ENCODE results near the gene KDM6B.

Gene KDM6B

GRCh38 chr17:7852262-7852670 is 18.2 kb downstream of the KDM6B start:
- no peak for TF ChIP-seq CTCF (IDR thresholded peaks at IDR 0.05; ENCODE audit: insufficient read depth, low read depth, low read length, missing control alignments)
- no peak for DNase-seq (ENCODE audit: low read depth)
- H3K4me3 ChIP-seq (ENCODE audit: low read length): no peak overlapping the region

DNA sequence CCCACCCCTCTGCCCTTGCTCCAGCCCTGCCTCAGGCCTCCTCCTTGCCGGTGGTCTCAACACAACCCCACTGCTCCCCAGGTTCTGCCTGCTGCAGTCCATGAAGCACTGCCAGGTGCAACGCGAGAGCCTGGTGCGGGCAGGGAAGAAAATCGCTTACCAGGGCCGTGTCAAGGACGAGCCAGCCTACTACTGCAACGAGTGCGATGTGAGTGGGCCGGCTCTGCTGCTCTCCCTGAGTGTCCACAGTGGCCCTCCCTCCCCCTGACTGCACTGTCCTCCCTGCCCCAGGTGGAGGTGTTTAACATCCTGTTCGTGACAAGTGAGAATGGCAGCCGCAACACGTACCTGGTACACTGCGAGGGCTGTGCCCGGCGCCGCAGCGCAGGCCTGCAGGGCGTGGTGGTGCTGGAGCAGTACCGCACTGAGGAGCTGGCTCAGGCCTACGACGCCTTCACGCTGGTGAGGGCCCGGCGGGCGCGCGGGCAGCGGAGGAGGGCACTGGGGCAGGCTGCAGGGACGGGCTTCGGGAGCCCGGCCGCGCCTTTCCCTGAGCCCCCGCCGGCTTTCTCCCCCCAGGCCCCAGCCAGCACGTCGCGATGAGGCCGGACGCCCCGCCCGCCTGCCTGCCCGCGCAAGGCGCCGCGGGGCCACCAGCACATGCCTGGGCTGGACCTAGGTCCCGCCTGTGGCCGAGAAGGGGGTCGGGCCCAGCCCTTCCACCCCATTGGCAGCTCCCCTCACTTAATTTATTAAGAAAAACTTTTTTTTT is 19.1 kb downstream of the KDM6B start:
- DNase-seq (ENCODE audit: low read depth): no peak
- no peak overlapping the region for H3K4me3 ChIP-seq (ENCODE audit: low read length)
- no peak for TF ChIP-seq CTCF (IDR thresholded peaks at IDR 0.05; ENCODE audit: insufficient read depth, low read depth, low read length, missing control alignments)

DNA sequence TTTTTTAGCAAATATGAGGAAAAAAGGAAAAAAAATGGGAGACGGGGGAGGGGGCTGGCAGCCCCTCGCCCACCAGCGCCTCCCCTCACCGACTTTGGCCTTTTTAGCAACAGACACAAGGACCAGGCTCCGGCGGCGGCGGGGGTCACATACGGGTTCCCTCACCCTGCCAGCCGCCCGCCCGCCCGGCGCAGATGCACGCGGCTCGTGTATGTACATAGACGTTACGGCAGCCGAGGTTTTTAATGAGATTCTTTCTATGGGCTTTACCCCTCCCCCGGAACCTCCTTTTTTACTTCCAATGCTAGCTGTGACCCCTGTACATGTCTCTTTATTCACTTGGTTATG is 19.6 kb downstream of the KDM6B start:
- TF ChIP-seq CTCF (IDR thresholded peaks at IDR 0.05; ENCODE audit: insufficient read depth, low read depth, low read length, missing control alignments): no peak
- no peak for DNase-seq (ENCODE audit: low read depth)

GRCh38 chr17:7854078-7854777 is 20.2 kb downstream of the KDM6B start:
- no peak overlapping the region for H3K4me3 ChIP-seq (ENCODE audit: low read length)
- DNase-seq (ENCODE audit: low read depth): no peak
- no peak for TF ChIP-seq CTCF (IDR thresholded peaks at IDR 0.05; ENCODE audit: insufficient read depth, low read depth, low read length, missing control alignments)

More for the DNA sequence above, 19.6 kb downstream of the KDM6B start:
- H3K4me3 ChIP-seq (ENCODE audit: low read length): no peak overlapping the region

DNA sequence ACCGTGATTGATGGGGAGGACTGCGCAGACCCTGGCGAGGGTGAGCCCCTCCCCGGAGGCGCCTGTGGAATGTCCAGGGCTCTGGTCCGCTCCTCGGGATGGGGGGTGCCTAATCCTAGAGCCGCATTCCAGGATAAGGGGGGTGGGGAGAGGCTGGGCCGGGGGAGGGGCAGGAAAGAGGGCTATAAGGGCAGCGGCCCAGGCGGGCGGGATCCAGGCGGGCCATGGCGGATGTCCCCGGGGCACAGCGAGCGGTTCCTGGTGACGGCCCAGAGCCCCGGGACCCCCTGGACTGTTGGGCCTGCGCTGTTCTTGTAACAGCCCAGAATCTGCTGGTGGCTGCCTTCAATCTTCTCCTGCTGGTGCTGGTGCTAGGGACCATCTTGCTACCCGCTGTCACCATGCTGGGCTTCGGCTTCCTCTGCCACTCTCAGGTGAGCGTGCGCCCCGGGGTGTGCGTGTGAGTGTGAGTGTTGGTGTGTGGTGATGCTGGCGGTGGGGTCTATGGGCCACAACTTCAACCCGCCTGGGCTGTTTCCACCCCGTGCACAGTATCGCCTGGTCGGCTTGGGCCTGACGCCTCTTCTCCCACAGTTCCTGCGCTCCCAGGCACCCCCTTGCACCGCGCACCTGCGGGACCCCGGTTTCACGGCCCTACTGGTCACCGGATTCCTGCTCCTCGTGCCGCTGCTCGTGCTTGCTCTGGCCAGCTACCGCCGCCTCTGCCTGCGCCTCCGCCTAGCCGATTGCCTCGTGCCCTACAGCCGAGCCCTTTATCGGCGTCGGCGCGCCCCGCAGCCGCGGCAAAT is 21.0 kb downstream of the KDM6B start, which contains the start of gene TMEM88:
Gene TMEM88 (plus strand): TSS at position 216 of the 809 bp plus-strand sequence. CDS start 9 bp downstream, at position 225.
- TF ChIP-seq CTCF (IDR thresholded peaks at IDR 0.05; ENCODE audit: insufficient read depth, low read depth, low read length, missing control alignments): no peak
- DNase-seq (ENCODE audit: low read depth): no peak
- H3K4me3 ChIP-seq (ENCODE audit: low read length): no peak within 1 kb of the TSS

GRCh38 chr17:7855660-7856010 is 21.6 kb downstream of the KDM6B start:
- H3K4me3 ChIP-seq (ENCODE audit: low read length): no peak overlapping the region

More at GRCh38 chr17:7855660-7856010, 21.6 kb downstream of the KDM6B start:
- no peak for DNase-seq (ENCODE audit: low read depth)
- TF ChIP-seq CTCF (IDR thresholded peaks at IDR 0.05; ENCODE audit: insufficient read depth, low read depth, low read length, missing control alignments): no peak
